ENCODE results near the gene SAFB.

Gene SAFB

GRCh38 chr19:5600797-5601196 is 22.1 kb upstream of the SAFB start:
- ATAC-seq, result no peak
- TF ChIP-seq CSDC2 (CRISPR knock-in tag; IDR thresholded peaks at IDR 0.05) (no peak), ZNF565 (CRISPR knock-in tag; conservative IDR thresholded peaks at IDR 0.05; ENCODE audit: low read depth) (no peak), ZNF70 (CRISPR knock-in tag; IDR thresholded peaks at IDR 0.05) (no peak), ZNF8 (CRISPR knock-in tag; IDR thresholded peaks at IDR 0.05) (no peak), ISL1 (CRISPR knock-in tag; IDR thresholded peaks at IDR 0.05) (no peak), ZFP30 (CRISPR knock-in tag; IDR thresholded peaks at IDR 0.05) (no peak), RARB (CRISPR knock-in tag; IDR thresholded peaks at IDR 0.05) (no peak), ESRRG (CRISPR knock-in tag; IDR thresholded peaks at IDR 0.05) (no peak), TSHZ2 (CRISPR knock-in tag; IDR thresholded peaks at IDR 0.05) (no peak), BACH2 (CRISPR knock-in tag; IDR thresholded peaks at IDR 0.05; ENCODE audit: borderline replicate concordance) (no peak)
- TF ChIP-seq, protein P1, sequence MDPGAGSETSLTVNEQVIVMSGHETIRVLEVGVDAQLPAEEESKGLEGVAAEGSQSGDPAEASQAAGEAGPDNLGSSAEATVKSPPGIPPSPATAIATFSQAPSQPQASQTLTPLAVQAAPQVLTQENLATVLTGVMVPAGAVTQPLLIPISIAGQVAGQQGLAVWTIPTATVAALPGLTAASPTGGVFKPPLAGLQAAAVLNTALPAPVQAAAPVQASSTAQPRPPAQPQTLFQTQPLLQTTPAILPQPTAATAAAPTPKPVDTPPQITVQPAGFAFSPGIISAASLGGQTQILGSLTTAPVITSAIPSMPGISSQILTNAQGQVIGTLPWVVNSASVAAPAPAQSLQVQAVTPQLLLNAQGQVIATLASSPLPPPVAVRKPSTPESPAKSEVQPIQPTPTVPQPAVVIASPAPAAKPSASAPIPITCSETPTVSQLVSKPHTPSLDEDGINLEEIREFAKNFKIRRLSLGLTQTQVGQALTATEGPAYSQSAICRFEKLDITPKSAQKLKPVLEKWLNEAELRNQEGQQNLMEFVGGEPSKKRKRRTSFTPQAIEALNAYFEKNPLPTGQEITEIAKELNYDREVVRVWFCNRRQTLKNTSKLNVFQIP (CRISPR knock-in tag; IDR thresholded peaks at IDR 0.05; ENCODE audit: borderline replicate concordance, low read depth), result no peak

DNA sequence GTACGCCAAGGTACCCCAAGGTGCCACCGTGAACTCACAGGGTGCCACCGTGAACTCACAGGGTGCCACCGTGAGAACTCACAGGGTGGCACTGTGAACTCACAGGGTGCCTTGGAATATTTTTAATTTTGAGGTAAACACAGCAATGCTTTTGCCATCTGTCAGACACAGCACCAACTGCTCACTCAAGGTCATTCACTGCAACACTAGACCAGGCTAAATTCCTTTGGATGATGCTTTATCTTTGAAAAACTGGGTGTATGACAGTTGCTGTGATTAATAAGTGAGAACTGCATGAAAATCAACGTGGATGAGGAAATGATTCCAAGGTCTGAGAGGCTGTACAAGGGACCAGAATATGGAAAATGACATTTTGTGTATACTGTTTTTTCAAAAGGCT is 19.3 kb upstream of the SAFB start:
- TF ChIP-seq ISL1 (CRISPR knock-in tag; IDR thresholded peaks at IDR 0.05), result no peak
- no peak for TF ChIP-seq ZNF8 (CRISPR knock-in tag; IDR thresholded peaks at IDR 0.05)
- TF ChIP-seq ARNTL (CRISPR knock-in tag; IDR thresholded peaks at IDR 0.05; ENCODE audit: borderline replicate concordance, low read depth), result no peak
- TF ChIP-seq RARB (CRISPR knock-in tag; IDR thresholded peaks at IDR 0.05), result no peak
- no peak for TF ChIP-seq ZNF70 (CRISPR knock-in tag; IDR thresholded peaks at IDR 0.05)
- TF ChIP-seq PPARA (CRISPR knock-in tag; IDR thresholded peaks at IDR 0.05; ENCODE audit: borderline replicate concordance), result no peak
- TF ChIP-seq, protein P1 (CRISPR knock-in tag; IDR thresholded peaks at IDR 0.05; ENCODE audit: borderline replicate concordance, low read depth), result no peak
- no peak for TF ChIP-seq SNAI2 (CRISPR knock-in tag; IDR thresholded peaks at IDR 0.05)
- TF ChIP-seq ZC3H10 (CRISPR knock-in tag; IDR thresholded peaks at IDR 0.05), result no peak
- TF ChIP-seq GLIS3 (CRISPR knock-in tag; IDR thresholded peaks at IDR 0.05), result no peak
- no peak for TF ChIP-seq TOX (CRISPR knock-in tag; IDR thresholded peaks at IDR 0.05; ENCODE audit: borderline replicate concordance)
- no peak for TF ChIP-seq ZFP30 (CRISPR knock-in tag; IDR thresholded peaks at IDR 0.05)
- no peak for TF ChIP-seq CREB5 (CRISPR knock-in tag; IDR thresholded peaks at IDR 0.05; ENCODE audit: low read depth)
- no peak for TF ChIP-seq ZNF565 (CRISPR knock-in tag; conservative IDR thresholded peaks at IDR 0.05; ENCODE audit: low read depth)
- TF ChIP-seq CSDC2 (CRISPR knock-in tag; IDR thresholded peaks at IDR 0.05), result no peak
- TF ChIP-seq OSR1 (CRISPR knock-in tag; IDR thresholded peaks at IDR 0.05), result no peak
- TF ChIP-seq TCF4 (CRISPR knock-in tag; IDR thresholded peaks at IDR 0.05; ENCODE audit: borderline replicate concordance), result no peak
- TF ChIP-seq, protein P2, sequence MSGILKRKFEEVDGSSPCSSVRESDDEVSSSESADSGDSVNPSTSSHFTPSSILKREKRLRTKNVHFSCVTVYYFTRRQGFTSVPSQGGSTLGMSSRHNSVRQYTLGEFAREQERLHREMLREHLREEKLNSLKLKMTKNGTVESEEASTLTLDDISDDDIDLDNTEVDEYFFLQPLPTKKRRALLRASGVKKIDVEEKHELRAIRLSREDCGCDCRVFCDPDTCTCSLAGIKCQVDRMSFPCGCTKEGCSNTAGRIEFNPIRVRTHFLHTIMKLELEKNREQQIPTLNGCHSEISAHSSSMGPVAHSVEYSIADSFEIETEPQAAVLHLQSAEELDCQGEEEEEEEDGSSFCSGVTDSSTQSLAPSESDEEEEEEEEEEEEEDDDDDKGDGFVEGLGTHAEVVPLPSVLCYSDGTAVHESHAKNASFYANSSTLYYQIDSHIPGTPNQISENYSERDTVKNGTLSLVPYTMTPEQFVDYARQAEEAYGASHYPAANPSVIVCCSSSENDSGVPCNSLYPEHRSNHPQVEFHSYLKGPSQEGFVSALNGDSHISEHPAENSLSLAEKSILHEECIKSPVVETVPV (CRISPR knock-in tag; IDR thresholded peaks at IDR 0.05), result no peak
- TF ChIP-seq, protein P3, sequence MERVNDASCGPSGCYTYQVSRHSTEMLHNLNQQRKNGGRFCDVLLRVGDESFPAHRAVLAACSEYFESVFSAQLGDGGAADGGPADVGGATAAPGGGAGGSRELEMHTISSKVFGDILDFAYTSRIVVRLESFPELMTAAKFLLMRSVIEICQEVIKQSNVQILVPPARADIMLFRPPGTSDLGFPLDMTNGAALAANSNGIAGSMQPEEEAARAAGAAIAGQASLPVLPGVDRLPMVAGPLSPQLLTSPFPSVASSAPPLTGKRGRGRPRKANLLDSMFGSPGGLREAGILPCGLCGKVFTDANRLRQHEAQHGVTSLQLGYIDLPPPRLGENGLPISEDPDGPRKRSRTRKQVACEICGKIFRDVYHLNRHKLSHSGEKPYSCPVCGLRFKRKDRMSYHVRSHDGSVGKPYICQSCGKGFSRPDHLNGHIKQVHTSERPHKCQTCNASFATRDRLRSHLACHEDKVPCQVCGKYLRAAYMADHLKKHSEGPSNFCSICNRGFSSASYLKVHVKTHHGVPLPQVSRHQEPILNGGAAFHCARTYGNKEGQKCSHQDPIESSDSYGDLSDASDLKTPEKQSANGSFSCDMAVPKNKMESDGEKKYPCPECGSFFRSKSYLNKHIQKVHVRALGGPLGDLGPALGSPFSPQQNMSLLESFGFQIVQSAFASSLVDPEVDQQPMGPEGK (CRISPR knock-in tag; IDR thresholded peaks at IDR 0.05; ENCODE audit: borderline replicate concordance), result no peak
- TF ChIP-seq ESRRG (CRISPR knock-in tag; IDR thresholded peaks at IDR 0.05), result no peak
- no peak for ATAC-seq
